ENCODE results near the gene NUBP2.

Gene NUBP2

GRCh38 chr16:1810106-1810505 is 27.3 kb downstream of the NUBP2 start:
- TF ChIP-seq CTCF (IDR thresholded peaks at IDR 0.05), result no peak
- Mint-ChIP-seq H3K27ac (no peak overlapping the region), H3K4me1 (no peaks in the 10 kb centered on the region), H3K4me3 (no peak overlapping the region), H3K27me3 (ENCODE audit: low read depth, poor library complexity) (no peaks in the 10 kb centered on the region), H3K36me3 (ENCODE audit: low read depth) (peaks cover 47% of the 10 kb centered on the region), H3K9me3 (peaks cover 14% of the 10 kb centered on the region)
- no peak for DNase-seq

- no peak for DNase-seq
- TF ChIP-seq CTCF (IDR thresholded peaks at IDR 0.05), result no peak
- Mint-ChIP-seq H3K27me3 (ENCODE audit: low read depth, poor library complexity) (no peaks in the 10 kb centered on the region), H3K27ac (no peak overlapping the region), H3K4me1 (no peaks in the 10 kb centered on the region), H3K9me3 (peaks cover 13% of the 10 kb centered on the region), H3K4me3 (no peak overlapping the region), H3K36me3 (ENCODE audit: low read depth) (peaks cover 47% of the 10 kb centered on the region)
These were observed 27.8 kb downstream of the NUBP2 start for GRCh38 chr16:1810536-1810935.

- Mint-ChIP-seq H3K27ac (no peak overlapping the region), H3K4me1 (no peaks in the 10 kb centered on the region), H3K27me3 (ENCODE audit: low read depth, poor library complexity) (no peaks in the 10 kb centered on the region), H3K36me3 (ENCODE audit: low read depth) (peaks cover 27% of the 10 kb centered on the region), H3K4me3 (no peak overlapping the region), H3K9me3 (no peaks in the 10 kb centered on the region)
- peak; percentile 50 for TF ChIP-seq CTCF (IDR thresholded peaks at IDR 0.05)
- DNase-seq, result peak; percentile 57
These were observed 30.0 kb downstream of the NUBP2 start for GRCh38 chr16:1812732-1813163.

GRCh38 chr16:1815461-1815860 is 32.7 kb downstream of the NUBP2 start:
- H3K27ac Mint-ChIP-seq, result no peak overlapping the region
- H3K36me3 Mint-ChIP-seq (ENCODE audit: low read depth), result peaks cover 26% of the 10 kb centered on the region
- no peak overlapping the region for H3K4me3 Mint-ChIP-seq
- no peak for TF ChIP-seq CTCF (IDR thresholded peaks at IDR 0.05)
- H3K4me1 Mint-ChIP-seq, result no peaks in the 10 kb centered on the region
- no peak for DNase-seq
- H3K27me3 Mint-ChIP-seq (ENCODE audit: low read depth, poor library complexity), result no peaks in the 10 kb centered on the region
- H3K9me3 Mint-ChIP-seq, result no peaks in the 10 kb centered on the region

GRCh38 chr16:1816396-1817275 is 33.9 kb downstream of the NUBP2 start:
- Mint-ChIP-seq H3K9me3 (no peaks in the 10 kb centered on the region), H3K27ac (no peak overlapping the region), H3K4me3 (no peak overlapping the region), H3K27me3 (ENCODE audit: low read depth, poor library complexity) (no peaks in the 10 kb centered on the region), H3K36me3 (ENCODE audit: low read depth) (peaks cover 26% of the 10 kb centered on the region), H3K4me1 (no peaks in the 10 kb centered on the region)
- no peak for DNase-seq
- TF ChIP-seq CTCF (IDR thresholded peaks at IDR 0.05), result no peak

- H3K4me1 Mint-ChIP-seq, result no peaks in the 10 kb centered on the region
- DNase-seq, result no peak
- H3K4me3 Mint-ChIP-seq, result no peak overlapping the region
These were observed 34.5 kb downstream of the NUBP2 start for GRCh38 chr16:1817276-1817589.

More at GRCh38 chr16:1817276-1817589, 34.5 kb downstream of the NUBP2 start:
- no peaks in the 10 kb centered on the region for H3K9me3 Mint-ChIP-seq
- peak overlapping the region; percentile 51 for H3K27ac Mint-ChIP-seq
- H3K36me3 Mint-ChIP-seq (ENCODE audit: low read depth), result peaks cover 26% of the 10 kb centered on the region
- TF ChIP-seq CTCF (IDR thresholded peaks at IDR 0.05), result no peak
- H3K27me3 Mint-ChIP-seq (ENCODE audit: low read depth, poor library complexity), result no peaks in the 10 kb centered on the region
